ENCODE results near the gene SLC49A4.

SLC49A4 gene

DNA sequence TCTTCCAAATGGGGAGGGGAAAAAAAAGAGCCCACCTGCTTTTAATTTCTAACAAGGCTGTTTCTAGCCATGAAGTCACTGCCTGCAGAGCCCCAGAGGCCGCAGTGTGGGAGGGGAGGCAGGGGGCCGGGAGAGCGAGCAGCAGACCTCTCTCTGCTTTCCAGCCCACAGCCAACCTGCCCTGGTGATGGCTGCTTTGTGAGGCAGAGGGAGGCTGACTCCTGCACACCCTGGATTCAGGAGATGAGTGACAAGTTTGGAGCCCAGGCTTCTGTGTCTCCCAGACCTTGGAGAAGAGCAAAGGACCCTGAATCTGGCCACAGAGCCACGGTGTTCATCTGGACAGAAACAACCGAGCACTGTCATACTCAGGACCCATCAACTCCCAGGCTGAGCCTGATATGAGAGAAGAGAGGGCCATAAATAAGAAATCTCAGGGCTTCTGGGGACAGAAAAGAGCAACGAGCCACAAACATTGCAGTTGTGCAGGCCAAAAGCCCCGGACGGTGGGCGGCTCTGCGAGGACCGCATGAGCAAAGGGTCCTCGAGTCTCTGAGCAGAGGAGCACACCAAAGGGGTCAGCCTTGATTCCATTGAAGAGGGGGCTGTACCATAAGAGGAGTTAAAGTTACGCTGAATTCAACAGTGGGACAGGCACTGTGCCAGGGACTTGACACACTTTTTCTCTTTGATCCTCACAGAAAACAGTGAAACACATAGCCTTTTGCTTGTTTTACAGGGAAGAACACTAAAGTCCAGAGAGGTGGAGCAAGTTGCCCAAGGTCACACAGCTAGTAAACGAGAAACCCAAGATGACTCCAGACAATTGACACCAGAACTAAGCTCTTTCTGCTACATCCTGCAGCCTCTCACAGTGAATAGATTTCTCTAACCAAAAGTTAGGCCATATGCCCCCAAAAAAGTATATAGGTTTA, 135.5 kb downstream of the SLC49A4 start:
- DNase-seq: no peak
